NCI-H446 treated with DMSO at 0.1 percent for 48 hours (cell line): ENCODE measurements around the gene CAMK2N1.
A peak's percentile ranks its signal among the peaks of the same experiment; 100 is the strongest.
"Not testable (repeated sequence)": the region's sequence is repeated elsewhere in the genome, so short reads cannot be mapped to it uniquely, and the experiment has no call there.

Experiments used
- DNase-seq: peaks from one replicate; lab custom pipeline; 2025; lab: John Stamatoyannopoulos, UW

The CAMK2N1 gene

DNA sequence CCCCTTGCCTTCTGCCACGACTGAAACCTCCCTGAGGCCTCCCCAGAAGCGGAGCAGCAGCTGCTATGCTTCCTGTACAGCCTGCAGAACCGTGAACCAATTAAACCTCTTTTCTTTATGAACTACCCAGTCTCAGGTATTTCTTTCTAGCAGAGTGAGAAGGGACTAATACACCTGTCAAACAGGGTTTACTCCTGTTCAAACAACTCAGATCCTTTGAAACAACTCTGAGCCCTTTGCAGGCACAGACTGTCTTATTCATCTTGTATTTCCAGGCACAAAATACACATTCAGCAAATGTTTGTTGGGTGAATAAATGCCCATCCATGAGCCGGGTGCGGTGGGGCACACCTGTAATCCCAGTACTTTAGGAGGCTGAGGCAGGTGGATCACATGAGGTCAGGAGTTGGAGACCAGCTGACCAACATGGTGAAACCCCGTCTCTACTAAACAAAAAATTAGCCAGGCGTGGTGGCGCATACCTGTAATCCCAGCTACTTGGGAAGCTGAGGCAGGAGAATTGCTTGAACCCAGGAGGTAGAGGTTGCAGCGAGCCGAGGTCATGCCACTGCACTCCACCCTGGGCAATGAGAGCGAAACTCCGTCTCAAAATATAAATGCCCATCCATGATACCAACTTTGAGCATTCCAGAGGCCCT, 10.8 kb upstream of the CAMK2N1 start:
- DNase-seq: not testable (repeated sequence)

DNA sequence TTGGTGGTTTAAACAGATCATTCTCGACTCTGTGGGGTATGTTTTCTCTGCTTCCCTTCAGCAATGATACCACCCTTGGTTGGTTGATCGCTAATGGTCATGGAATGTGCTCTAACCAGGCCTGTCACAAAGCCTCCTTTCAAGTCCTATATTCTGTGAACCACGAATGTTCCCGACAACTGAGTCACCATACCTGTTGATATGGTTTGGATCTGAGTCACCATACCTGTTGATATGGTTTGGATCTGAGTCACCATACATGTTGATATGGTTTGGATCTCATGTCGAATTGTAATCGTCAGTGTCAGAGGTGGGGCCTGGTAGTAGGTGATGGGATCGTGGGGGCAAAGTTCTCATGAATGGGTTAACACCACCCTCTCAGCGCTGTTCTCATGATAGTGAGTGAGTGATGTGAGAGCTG, 10.2 kb upstream of the CAMK2N1 start:
- DNase-seq: no peak

DNA sequence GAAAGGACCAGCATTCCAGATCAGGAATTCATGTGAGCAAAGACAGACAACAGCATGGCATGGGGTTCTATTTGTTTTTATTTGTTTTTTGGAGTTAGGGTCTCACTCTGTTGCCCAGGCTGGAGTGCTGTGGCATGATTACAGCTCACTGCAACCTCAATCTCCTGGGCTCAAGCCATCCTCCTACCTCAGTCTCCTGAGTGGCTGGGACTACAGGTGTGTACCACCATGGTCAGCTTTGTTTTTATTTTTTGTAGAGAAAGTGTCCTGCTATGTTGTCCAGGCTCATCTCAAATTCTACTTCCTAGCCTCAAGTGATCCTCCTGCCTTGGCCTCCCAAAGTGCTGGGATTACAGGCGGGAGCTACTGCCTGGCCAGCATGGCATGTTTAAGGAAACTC, 9.7 kb upstream of the CAMK2N1 start:
- DNase-seq: no peak

- DNase-seq: no peak
Observed at GRCh38 chr1:20494609-20495311, 8.8 kb upstream of the CAMK2N1 start.

DNA sequence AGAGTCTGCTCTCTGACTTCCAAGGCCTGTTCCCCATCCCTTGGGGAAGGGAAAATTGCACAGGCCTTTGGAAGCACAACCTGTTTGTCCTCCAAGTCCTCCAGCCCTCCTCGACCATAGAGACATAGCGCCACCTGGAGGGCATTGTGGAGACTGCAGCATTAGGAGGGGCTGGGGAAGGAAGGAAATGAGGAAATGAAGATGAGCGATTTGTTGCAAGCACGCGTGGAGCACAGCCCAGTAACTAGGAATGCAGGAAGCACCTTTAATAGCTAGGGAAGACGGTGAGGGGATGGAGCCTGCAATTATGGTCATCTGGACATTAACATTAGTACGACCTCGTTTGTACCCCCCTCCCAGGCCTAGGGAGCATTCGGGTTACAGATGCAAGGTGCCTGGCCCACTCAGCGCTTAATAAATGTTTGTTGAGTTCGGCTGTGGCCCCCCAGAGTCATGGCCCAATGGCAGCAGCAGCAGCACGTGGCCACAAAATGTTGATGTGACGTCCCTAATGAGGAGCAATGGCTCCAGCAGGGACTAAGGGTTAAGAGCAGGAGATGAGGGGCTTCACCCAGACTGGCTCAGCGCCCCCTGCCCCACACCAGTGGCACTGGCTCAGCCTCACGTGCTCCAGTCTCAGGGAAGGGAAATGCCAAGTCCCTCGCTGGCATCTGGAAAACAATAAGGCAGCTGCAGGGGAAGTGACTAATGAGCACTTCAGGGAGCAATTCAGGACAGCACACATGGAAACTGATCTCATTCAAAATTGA, 8.0 kb upstream of the CAMK2N1 start:
- DNase-seq: peak; percentile 15

DNA sequence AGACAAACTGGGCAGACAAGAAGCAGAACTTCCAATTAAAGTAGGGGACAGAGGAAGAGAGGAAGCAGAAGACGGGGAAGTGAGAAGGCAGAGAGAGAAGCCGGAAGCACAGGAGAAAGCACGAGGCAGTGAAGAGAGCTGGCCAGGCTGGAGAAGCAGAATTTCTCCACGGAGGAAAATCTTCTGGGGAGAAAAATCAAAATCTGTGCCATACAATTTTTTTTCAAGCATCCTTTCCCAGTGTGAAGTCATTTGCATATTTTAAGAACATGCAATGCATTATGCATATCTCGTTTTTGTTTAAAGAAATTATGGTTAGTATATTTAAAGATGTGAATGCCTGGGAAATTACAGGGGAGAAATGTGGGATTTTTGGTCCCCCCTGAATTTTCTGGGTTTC, 7.3 kb upstream of the CAMK2N1 start:
- no peak for DNase-seq

GRCh38 chr1:20492751-20493150, 6.7 kb upstream of the CAMK2N1 start:
- no peak for DNase-seq

DNA sequence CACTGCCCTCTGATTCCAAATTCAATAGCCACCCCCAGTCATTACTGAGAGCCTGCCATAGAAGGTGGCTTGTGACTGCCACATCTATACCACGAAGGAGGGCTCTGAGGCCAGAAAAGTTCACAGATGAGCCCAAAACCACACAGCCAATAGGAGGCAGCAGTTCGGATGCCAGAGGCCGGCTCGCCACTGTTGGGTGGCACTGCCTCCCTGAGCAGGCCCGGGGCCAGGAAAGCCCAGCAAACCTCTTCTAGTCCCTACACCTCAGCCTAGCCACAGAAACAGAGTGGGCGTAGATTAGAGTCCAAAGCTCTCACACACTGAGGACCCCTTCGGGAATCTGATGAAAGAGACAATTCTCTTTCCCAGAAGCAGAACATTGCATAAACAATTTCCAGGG, 5.9 kb upstream of the CAMK2N1 start:
- DNase-seq: no peak

DNA sequence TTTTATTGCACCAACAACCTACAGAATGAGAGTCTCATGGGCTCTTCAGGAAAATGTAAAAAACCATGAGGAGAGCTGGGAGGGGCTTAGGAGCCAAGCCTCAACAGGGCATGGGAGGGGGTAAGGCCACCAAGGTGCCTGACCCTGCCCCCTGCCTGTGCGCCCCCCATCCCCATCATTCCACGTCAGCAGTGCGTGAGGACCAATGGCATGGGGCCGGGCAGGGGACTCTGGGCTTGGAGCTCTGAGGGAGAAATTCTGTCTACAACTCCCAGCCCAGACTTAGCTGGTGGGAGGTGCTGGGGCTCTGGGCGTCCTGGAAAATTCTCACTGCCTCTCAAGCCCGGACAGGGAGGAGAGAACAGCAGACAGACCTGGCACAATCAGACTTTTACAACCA, 5.2 kb upstream of the CAMK2N1 start:
- DNase-seq: no peak

DNA sequence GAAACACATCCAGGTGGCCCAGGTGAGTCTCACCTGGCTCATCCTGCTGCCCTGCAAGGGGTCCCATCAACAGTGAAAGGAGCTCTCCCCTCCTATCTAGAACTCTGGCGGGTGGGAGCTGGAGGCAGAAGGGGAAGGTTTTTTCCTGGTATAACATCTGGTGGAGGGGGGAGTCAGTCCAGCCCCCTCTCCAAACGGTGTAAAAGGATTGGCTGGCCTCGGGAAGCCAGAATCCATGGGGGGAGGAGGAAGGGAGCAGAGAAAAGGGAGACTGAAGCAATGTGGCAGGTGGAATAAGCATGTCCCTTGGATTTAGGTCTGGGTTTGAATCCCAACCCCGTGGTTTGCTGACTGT, 1.2 kb upstream of the CAMK2N1 start:
- DNase-seq: no peak

DNA sequence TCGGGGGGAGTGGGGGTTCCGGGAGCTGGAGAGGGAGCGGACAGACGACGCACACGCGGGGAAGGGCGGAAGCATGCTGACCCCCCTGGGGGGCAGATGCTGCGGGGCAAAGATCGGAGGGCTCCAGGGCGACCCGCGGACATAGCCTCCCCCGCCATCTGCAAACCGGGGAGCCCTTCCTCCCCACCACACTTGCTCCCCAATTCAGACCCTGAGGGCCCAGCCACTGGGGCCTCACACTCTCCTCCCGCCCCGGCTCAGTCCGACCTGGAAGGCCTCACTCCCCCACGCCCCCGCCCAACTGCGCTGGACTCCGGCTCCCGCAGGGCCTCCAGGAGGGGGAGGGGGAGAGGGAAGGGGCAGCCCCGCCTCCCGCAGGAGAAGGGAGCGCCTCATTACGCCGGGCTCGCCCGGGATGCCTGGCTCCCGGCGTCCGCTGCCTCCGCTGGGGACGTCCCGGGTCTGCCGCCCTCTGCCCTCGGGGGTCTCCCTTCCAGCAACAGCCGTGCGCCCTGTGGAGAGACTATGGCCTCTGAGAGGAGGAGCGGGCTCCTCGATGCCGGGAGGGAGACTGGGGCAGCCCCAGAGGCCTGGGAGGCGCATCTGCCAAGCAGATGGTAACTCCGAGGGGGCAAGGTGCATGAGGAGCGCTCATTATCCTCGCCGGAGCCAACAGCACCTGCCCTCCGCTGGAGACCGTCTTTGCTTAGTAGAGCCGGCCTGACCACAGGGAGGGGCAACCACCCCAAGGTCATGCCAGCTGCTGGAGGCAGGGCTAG, 636 bp upstream of the CAMK2N1 start:
- DNase-seq: no peak

- DNase-seq: no peak
Observed at GRCh38 chr1:20484519-20485462, 1.2 kb downstream of the CAMK2N1 start.

DNA sequence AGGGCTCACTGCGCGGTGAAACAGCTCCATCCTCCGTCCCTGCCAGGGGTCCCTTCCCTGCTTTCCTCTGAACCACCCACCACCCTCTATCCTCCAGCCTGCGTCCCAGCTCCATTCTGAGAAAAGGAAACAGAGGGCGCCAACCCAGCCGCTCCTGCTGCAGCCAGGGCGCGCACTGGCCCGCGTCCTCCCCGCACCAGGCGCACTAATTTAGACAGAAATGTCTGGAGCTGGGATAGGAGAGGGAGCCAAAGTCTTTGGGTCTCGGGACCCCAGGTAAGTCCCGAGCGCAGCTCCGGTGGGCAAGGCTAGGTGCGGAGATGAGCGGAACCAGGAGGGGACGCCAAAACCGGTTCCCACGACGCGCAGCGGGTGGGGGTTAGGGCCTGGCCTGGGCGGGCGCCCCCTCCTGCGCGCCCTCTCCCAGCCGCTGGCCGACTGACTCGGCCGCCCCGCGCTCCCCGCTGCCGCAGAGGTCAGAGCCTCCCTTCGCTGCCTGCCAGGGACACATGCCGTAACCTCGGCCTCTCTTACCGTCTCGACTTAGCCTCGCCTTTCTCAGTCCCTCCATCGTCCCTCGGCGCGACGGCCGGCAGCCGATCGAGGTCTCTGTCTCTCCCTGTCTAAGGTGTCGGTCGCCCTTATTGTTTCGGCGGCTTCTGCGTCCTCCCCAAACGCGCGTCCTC, 2.0 kb downstream of the CAMK2N1 start:
- no peak for DNase-seq

DNA sequence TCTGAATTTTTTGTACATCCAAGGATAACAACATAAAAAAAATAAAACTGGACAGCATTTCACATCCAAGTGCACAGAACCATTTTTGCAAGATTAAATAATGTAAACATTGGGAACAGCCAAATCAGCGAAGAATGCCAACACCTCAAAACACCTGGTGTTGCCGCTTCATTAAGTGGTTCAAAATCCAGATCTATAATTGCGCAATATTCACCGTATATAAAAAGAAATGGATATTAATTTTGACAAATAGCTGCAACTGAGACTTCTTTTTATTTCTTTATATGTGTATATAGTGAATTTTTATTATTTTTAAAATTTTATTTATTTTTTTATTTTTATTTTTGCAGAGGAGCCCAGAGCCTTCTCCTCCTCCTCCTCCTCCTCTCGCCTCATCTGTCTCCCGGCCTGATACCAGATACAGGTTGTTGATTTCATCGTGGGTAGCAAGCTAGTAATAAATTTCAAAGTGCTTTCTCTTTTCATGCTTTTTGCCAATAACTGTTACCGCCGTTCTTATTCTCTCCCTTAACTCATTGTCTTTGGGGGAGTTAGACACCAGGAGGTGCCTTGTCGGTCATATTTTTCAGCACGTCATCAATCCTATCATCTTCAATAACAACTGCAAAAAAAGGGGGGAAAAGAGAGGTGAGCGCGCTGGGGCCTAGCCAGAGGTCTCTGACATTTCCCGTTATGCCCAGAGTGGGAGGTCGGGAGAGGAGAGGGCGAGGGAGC, 2.7 kb downstream of the CAMK2N1 start:
- no peak for DNase-seq

DNA sequence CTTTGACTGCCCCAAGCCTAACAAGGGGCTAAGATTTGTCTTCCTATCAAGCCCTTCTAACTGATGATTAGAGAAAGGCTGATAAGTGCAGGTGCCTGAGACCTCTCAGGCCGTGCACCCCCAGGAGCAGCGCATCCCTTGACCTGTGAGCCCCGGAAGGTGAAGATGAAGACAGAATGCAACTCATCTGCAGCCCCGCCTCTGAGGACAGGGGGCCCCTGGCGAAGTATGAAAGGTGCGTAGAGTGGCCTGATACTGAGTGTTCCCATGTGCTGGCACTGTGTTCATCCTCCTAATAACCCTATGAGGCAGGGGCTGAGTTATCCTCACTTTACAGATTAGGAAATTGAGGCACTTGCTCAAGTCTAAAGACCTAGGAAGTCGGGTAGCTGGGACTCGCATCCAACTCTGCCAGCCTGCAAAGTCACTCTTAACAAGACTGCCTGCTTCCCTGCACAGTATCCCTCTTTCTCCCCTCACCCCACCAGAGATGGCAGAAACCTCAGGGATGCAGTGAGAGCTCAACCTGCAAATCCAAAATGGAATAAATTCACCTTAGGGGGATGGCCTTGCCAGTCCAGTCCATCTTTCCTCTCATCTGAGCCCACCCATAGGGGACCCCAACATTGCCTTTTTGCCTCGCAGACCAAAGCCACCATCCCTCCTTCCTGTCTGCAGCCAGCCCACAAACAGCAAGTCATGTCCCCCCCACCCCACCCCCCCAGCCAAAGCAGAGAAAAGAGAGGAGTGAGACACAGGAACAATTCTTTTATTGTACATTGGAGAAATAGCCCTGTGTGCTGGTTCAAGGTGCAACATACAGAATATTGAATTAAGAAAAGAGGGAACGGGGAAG, 4.1 kb downstream of the CAMK2N1 start:
- no peak for DNase-seq

- DNase-seq: no peak
Observed at GRCh38 chr1:20480951-20481617, 4.9 kb downstream of the CAMK2N1 start.

DNA sequence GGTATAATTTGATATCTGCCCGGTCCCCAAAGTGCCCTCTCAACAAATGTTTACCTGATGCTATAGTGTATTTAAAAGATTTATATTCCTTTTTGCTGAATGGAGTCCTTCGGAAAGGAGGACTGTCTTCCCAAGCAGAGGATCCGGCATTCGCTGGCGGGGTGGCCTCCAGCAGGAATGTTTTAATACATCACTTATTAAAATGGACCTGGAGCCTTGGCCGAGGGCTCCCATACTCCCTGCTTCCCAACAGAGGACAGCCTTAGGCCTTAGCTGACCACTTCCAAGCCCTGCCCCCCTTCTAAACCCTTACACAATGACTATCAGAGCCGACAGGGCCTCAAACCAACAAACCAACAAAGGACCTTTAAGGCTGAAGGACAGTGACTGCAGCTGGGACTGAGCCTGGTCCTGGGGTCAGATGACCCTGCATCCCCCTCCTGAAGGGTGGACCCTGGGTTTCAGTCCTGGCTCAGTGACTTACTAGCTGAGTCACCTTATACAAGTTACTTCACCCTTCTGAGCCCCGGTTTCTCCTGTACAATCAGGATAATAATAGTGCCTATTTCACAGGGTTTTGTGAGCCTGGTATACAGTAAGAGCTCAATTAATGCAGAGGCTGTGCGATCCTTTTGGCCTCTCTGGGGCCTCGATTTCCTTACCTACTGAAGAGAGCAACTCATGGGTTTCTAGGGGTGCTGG, 5.6 kb downstream of the CAMK2N1 start:
- no peak for DNase-seq

DNA sequence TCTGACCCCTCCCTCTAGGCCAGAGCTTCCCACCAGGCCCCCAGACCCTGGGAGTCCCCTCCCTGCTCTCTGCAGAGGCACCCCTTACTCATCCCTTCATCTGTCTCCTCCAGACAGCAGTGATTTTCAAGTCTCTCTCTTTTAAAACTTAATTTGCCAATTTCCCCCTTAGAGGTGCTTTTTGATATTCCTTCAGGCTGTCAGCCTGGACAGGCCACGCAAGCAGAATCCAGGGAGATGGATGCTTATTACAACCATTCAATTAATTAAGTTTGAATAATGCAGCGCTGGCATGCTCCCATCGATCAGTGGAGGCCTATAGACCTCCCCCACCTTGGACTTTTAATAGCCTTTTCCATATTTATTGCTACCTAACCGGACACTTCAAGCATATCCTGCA, 6.2 kb downstream of the CAMK2N1 start:
- DNase-seq: no peak
